Endothelial cell of umbilical vein (primary cell): ENCODE measurements around the gene MUTYH. TPM values are rescaled to one million over a fixed set of nuclear protein-coding genes. Genes with fewer than 3 reads are reported as not detected.
"Not testable (repeated sequence)": the region's sequence is repeated elsewhere in the genome, so short reads cannot be mapped to it uniquely, and the experiment has no call there.

ENCODE experiments used
- BruUV-seq: library from RNA; stranded (reverse); fragments of 400-500 nt; replicated peaks from 2 replicates; lab custom pipeline; 2021; lab: Mats Ljungman, UMichigan
- CTCF ChIA-PET: fragments of 300-600, 350-600 bp; sonication (Branson Sonifier 250); formaldehyde crosslinking; loops from one replicate; lab custom pipeline; 2021; ENCODE audit warnings: antibody characterized with exemption, inconsistent platforms; lab: Charles Lee
- POLR2A ChIA-PET: fragments of 300-600, 350-600 bp; sonication (Branson Sonifier 250); formaldehyde crosslinking; loops from one replicate; lab custom pipeline; 2021; ENCODE audit warnings: antibody characterized with exemption, inconsistent platforms; lab: Charles Lee
- DNase-seq: peaks from one replicate; pipeline ENCODE4 v3.0.0-alpha.2; 2011; ENCODE audit warnings: low read depth, low spot score
- FAIRE-seq: peaks from 2 replicates; lab custom pipeline; 2011; peaks lifted over from hg19 to GRCh38; lab: Jason Lieb, UNC
- H2AFZ ChIP-seq: 2 replicates; pipeline ENCODE4 v1.6.0; 2012; ENCODE audit warnings: low read depth, low read length, control low read depth, inconsistent platforms
- H3K27ac ChIP-seq: 2 replicates; pipeline ENCODE4 v1.5.1; 2011; ENCODE audit warnings: low read depth, mild to moderate bottlenecking, control low read depth, low read length, moderate library complexity; ENCODE audit not compliant: insufficient read depth
- H3K27me3 ChIP-seq, 2 experiments: 2 replicates each; pipeline versions ENCODE4 v1.6.0 to v1.6.1; 2011; ENCODE audit warnings: low read length in 2 of 2, mixed read lengths in 1 of 2; ENCODE audit not compliant: control insufficient read depth in 2 of 2, insufficient read depth in 2 of 2
- H3K36me3 ChIP-seq, 2 experiments: 2 replicates in 1 of 2; 3 replicates in 1 of 2; pipeline ENCODE4 v1.5.1; 2011; ENCODE audit warnings: low read length in 2 of 2, mild to moderate bottlenecking in 1 of 2, moderate library complexity in 1 of 2; ENCODE audit not compliant: control insufficient read depth in 2 of 2, insufficient read depth in 2 of 2; ENCODE audit errors: extremely low read depth in 1 of 2
- H3K4me1 ChIP-seq: 3 replicates; pipeline ENCODE4 v1.5.1; 2011; ENCODE audit warnings: mild to moderate bottlenecking, low read length; ENCODE audit not compliant: control insufficient read depth, insufficient read depth; ENCODE audit errors: extremely low read depth
- H3K4me2 ChIP-seq: 2 replicates; pipeline ENCODE4 v1.6.1; 2011; ENCODE audit warnings: low read length, control low read depth, mixed read lengths; ENCODE audit not compliant: insufficient read depth
- H3K4me3 ChIP-seq, 3 experiments: fragments of 200-600 bp in 1 of 3; sonication (generic), shearing (Covaris generic) in 1 of 3; replicated peaks in 1 of 3; 2 replicates each; pipeline ENCODE4 v1.5.1; 2011 to 2016; ENCODE audit warnings: control low read depth in 3 of 3, low read length in 3 of 3, mild to moderate bottlenecking in 2 of 3, inconsistent platforms in 1 of 3, low read depth in 1 of 3, moderate library complexity in 1 of 3; ENCODE audit not compliant: insufficient read depth in 1 of 3
- H3K79me2 ChIP-seq: 2 replicates; pipeline ENCODE4 v1.6.0; 2012; ENCODE audit warnings: low read length, inconsistent platforms; ENCODE audit not compliant: control insufficient read depth, insufficient read depth
- H3K9ac ChIP-seq: replicated peaks from 2 replicates; pipeline ENCODE3; 2011; ENCODE audit warnings: low read length, control low read depth; ENCODE audit not compliant: insufficient read depth; ENCODE audit errors: extremely low read depth
- H3K9me1 ChIP-seq: replicated peaks from 3 replicates; pipeline ENCODE4 v1.6.0; 2011; ENCODE audit warnings: mild to moderate bottlenecking, low read length; ENCODE audit not compliant: control insufficient read depth, insufficient read depth; ENCODE audit errors: extremely low read depth
- H3K9me3 ChIP-seq: replicated peaks from 2 replicates; pipeline ENCODE4 v1.5.1; 2012; ENCODE audit warnings: low read length, inconsistent platforms; ENCODE audit not compliant: control insufficient read depth, insufficient read depth
- H4K20me1 ChIP-seq: replicated peaks from 2 replicates; pipeline ENCODE3; 2011; ENCODE audit warnings: mild to moderate bottlenecking, low read length; ENCODE audit not compliant: control insufficient read depth, insufficient read depth; ENCODE audit errors: extremely low read depth
- GATA2 ChIP-seq: IDR thresholded peaks from 2 replicates; pipeline ENCODE4 v1.7.0; 2011; ENCODE audit warnings: low read depth, mild to moderate bottlenecking, moderate library complexity, mixed read lengths, low read length; ENCODE audit not compliant: insufficient read length, insufficient read depth
- dilution Hi-C: fragments of 300-500 bp; cut with MboI; formaldehyde crosslinking; loops from one replicate; pipeline ENCODE4 v1.15.0; 2019; ENCODE audit warnings: low sequenced_read_pairs; ENCODE audit not compliant: extremely low pct_ligation_motif_present
- intact Hi-C: fragments of 100-400 bp; cut with micrococcal nuclease; formaldehyde crosslinking; loops from one replicate; pipeline ENCODE4 v1.10.0; 2022
- polyA plus RNA-seq, 4 experiments: library from polyadenylated mRNA; depleted of rRNA in 3 of 4; stranded (reverse) in 3 of 4; unstranded in 1 of 4; fragments of >200 nt; gene quantifications; 2 replicates each; pipeline versions ENCODE4 v1.2.1 to v1.2.3, GENCODE V29; 2011 to 2012; ENCODE audit warnings: missing spikeins in 1 of 4
- total RNA-seq: library from RNA; stranded (reverse); gene quantifications from 2 replicates; pipeline ENCODE4 v1.2.3, GENCODE V29; 2021
- TF ChIP-seq, protein P1 (sequence below), 2 donors: IDR thresholded peaks; 1 replicate in 1 of 2; 2 replicates in 1 of 2; pipeline ENCODE4 v1.5.1; 2011; ENCODE audit warnings: low read length in 2 of 2, mild to moderate bottlenecking in 2 of 2, moderate library complexity in 2 of 2, control low read depth in 1 of 2, inconsistent platforms in 1 of 2, low read depth in 1 of 2; ENCODE audit not compliant: insufficient read depth in 1 of 2; ENCODE audit errors: extremely low read depth in 1 of 2
- TF ChIP-seq, protein P2 (sequence below): IDR thresholded peaks from 2 replicates; pipeline ENCODE4 v1.6.1; 2011; ENCODE audit not compliant: insufficient read depth, insufficient read length

MUTYH gene
- total and polyA plus RNA-seq, 2 donors (not counting 3 experiments of a cell fraction or from before 2014, with no cell fraction given) = 12.3 to 16.6 TPM

DNA sequence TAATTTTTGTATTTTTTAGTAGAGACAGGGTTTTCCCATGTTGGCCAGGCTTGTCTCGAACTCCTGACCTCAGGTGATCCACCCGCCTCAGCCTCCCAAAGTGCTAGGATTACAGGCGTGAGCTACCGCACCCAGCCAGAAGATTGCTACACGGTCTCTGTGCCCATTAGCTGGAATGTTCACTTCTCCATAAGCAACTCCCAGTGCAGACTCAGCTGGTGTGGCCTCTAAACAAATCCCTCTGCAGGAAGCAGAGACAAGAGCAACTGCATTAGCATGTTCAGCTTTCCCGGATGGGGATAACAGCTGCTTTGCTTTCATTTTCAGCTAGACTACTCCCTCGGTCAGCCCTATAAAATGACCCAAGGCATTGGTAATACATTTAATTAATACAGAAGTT lies 20.7 kb upstream of the MUTYH start:
- H3K79me2 ChIP-seq, H3K9me1 ChIP-seq, DNase-seq, H3K36me3 ChIP-seq, H3K4me3 ChIP-seq, H3K4me2 ChIP-seq, H3K9me3 ChIP-seq, H3K27ac ChIP-seq, H3K27me3 ChIP-seq, H3K9ac ChIP-seq, BruUV-seq, H3K4me1 ChIP-seq, H4K20me1 ChIP-seq, FAIRE-seq: not testable (repeated sequence)
- POLR2A ChIA-PET = interaction anchor here (0.8 to 1.3 kb wide), 2 partner anchors 130 to 160 kb away, joined by 3 to 4 read pairs; partner anchors contain the start of genes PRDX1 and TESK2
- CTCF ChIA-PET = interaction anchor here (0.9 to 15.5 kb wide), 10 partner anchors 13 to 347 kb away, joined by 3 to 457 read pairs (median 6); partner anchors contain the start of genes MUTYH, TESK2 and TOE1
- dilution Hi-C loops (loop anchor here (25.0 kb wide), 1 partner anchor 126 kb away; the partner anchor contains the start of gene TESK2), intact Hi-C loops (loop anchor here (1.0 kb wide), 1 partner anchor 209 kb away; no protein-coding TSS in a partner anchor)
- peak overlapping the region; percentile 26 for H2AFZ ChIP-seq

DNA sequence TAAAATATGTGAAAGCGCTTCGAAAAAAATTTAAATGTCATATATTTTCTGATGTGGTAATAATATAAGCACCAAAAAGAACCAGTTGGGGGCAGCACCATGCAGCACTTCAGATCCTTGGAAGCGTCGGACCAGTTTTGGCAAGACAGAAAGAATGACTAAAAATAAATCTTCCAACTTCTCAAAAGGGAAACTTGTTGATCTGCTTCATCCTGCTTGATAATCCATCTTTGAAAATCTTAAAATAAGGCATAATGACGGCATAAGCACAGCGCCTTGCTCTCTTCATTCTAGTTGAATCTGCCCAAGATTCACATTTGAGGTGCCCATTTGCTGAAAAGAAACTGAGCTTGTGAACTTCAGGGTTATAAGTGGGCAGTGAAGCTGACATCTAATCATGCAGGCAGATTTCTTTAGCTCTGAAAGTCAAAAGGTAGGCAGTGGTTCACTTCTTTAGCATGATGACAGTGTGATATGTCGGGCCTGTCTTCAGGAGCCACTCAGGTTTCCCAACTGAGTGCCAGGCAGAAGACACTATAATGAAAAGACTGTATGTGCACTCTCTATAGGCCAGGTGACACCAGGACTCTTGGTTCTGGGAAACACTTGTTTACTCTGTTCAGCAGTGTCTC lies 19.8 kb upstream of the MUTYH start:
- H4K20me1 ChIP-seq = no peaks in the 10 kb centered on the region
- no peak overlapping the region for H3K9ac ChIP-seq

More for the DNA sequence above, 19.8 kb upstream of the MUTYH start:
- H3K4me2 ChIP-seq = no peak overlapping the region
- peak; percentile 74 for DNase-seq
- TF ChIP-seq, protein P1, sequence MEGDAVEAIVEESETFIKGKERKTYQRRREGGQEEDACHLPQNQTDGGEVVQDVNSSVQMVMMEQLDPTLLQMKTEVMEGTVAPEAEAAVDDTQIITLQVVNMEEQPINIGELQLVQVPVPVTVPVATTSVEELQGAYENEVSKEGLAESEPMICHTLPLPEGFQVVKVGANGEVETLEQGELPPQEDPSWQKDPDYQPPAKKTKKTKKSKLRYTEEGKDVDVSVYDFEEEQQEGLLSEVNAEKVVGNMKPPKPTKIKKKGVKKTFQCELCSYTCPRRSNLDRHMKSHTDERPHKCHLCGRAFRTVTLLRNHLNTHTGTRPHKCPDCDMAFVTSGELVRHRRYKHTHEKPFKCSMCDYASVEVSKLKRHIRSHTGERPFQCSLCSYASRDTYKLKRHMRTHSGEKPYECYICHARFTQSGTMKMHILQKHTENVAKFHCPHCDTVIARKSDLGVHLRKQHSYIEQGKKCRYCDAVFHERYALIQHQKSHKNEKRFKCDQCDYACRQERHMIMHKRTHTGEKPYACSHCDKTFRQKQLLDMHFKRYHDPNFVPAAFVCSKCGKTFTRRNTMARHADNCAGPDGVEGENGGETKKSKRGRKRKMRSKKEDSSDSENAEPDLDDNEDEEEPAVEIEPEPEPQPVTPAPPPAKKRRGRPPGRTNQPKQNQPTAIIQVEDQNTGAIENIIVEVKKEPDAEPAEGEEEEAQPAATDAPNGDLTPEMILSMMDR (IDR thresholded peaks at IDR 0.05; ENCODE audit: extremely low read depth in 1 of 2, insufficient read depth in 1 of 2, low read depth in 1 of 2, low read length in 2 of 2) = peak; percentile 47 to 64
- TF ChIP-seq, protein P2, sequence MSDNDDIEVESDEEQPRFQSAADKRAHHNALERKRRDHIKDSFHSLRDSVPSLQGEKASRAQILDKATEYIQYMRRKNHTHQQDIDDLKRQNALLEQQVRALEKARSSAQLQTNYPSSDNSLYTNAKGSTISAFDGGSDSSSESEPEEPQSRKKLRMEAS = no peak
- no peak for TF ChIP-seq GATA2
- H3K9me3 ChIP-seq = no peaks in the 10 kb centered on the region
- no peaks in the 10 kb centered on the region for H3K27me3 ChIP-seq
- dilution Hi-C loops (loop anchor here (25.0 kb wide), 1 partner anchor 127 kb away; the partner anchor contains the start of gene TESK2), intact Hi-C loops (loop anchor here (1.0 kb wide), 2 partner anchors 133 to 210 kb away; no protein-coding TSS in a partner anchor)
- POLR2A ChIA-PET = interaction anchor here (1.3 kb wide), 1 partner anchor 131 kb away, joined by 4 read pairs; the partner anchor contains the start of gene TESK2
- no peaks in the 10 kb centered on the region for H3K36me3 ChIP-seq
- no peak overlapping the region for H3K27ac ChIP-seq
- BruUV-seq = no TSS peak
- H3K9me1 ChIP-seq = no peaks in the 10 kb centered on the region
- no peaks in the 10 kb centered on the region for H3K79me2 ChIP-seq
- peak overlapping the region; percentile 85 for H2AFZ ChIP-seq
- peaks cover 7% of the 10 kb centered on the region for H3K4me1 ChIP-seq
- no peak overlapping the region for H3K4me3 ChIP-seq
- CTCF ChIA-PET = interaction anchor here (0.6 to 15.5 kb wide), 32 partner anchors 9 to 346 kb away, joined by 3 to 457 read pairs (median 5); partner anchors contain the start of genes AKR1A1, CCDC163, MMACHC and MUTYH
- FAIRE-seq = peak; percentile 93
